GM18511 (cell line): Measurements from ENCODE around the gene H2BK1.

ENCODE experiments used
- ATAC-seq: cut with Tn5 transposase; IDR thresholded peaks from one replicate; pipeline ENCODE4 v1.9.1; 2021; ENCODE audit warnings: mild to moderate bottlenecking, moderate library complexity; ENCODE audit not compliant: unreplicated experiment

The H2BK1 gene

DNA sequence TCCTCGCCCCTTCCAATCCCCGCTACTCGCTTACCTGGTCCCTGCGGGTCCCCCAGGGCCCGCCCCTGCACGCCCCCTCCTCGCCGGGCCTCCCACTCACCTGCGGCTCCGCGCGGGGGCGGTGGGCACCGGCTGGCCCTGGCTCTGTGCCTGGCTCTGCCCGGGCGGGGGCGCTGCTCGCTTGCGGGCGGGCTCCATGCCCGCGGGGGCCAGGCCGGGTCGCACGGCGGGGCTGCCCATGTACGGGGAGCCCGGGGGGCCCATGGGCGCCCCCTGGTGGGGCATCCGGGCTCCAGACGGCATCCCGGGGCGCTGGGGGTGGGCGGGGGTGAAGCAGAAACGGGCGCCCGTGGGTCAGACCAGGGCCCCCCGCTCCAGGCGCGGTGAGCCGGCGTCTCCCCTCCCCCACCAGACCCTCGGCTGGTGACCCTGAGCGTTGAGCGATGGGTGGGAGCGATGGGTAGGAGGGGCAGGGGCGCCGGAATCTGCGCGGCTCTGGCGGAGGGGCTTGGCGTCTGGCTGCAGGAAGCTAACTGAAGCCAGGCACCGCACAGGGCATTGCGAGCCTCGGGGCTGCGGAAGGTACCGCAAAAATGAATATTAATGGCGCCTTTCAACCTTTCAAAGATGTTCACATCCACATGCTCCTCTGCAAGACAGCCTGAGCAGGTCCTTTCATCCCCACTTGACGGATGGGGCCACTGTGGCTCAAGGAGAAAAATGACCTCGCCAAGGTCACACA, 35.2 kb upstream of the H2BK1 start:
- ATAC-seq: peak; percentile 45

DNA sequence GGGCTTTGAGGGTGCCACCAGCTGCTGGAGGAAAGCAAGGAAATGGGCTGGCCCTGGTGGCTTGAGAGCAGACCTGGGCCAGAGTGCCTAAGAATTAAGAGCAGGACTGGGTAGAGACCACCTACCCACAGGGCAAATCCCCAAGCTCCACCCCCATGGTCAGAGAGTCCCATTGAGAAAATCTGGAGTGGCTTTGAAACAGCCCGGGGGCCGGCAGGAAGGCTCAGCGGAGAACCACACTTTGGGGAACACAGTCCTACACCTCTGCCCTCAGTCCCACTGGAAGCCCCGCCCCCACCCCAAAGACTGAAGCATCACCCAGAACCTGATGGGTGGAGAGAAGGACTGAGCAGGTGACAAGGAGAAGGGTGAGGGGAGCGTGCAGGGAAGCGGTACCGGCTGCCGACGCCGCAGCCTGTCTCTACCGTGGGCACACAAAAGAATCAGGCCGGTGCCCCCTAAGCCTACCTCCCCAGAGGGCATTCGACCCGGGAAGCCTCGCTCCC, 34.6 kb upstream of the H2BK1 start:
- ATAC-seq: no peak

GRCh38 chr7:151244196-151244840, 34.0 kb upstream of the H2BK1 start:
- ATAC-seq: no peak

DNA sequence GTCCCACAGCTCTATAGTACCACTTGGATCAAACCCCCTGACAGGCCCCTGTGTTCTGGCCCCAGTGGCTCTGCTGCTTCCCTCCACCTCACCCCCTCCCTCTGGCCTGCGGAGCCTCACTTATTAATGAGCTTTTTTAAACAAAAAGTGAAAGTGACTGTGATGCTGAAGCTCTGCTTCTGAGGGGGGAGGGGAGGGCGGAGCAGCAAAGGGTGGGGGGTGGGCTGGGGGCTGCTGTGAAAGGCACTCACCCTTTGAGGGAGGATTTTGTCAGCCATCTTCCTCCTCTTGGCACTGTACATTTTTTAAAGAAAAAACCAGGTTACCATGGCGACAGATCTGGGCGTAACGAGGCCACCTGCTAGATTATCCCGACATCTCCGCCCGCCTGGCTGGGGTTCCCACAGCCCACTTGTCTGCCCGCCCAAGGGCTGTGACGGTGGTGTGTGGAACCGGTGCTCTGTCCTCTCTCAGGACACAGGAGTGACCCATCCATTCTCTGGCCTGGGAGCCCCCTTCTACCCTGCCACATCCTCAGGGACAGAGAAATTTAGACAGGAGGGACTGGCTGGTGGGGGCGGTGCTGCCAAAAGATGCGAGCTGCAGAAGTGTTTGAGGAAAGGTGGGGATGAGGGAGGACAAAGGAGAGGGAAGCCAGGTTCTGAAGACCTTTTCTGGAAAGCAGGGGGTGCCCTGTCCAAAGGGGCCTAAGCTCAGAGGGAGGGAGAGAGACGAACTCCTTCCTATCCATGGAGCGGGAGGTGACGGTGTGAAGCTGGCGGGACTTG, 33.3 kb upstream of the H2BK1 start:
- peak; percentile 49 for ATAC-seq

GRCh38 chr7:151243045-151243349, 32.7 kb upstream of the H2BK1 start:
- no peak for ATAC-seq

DNA sequence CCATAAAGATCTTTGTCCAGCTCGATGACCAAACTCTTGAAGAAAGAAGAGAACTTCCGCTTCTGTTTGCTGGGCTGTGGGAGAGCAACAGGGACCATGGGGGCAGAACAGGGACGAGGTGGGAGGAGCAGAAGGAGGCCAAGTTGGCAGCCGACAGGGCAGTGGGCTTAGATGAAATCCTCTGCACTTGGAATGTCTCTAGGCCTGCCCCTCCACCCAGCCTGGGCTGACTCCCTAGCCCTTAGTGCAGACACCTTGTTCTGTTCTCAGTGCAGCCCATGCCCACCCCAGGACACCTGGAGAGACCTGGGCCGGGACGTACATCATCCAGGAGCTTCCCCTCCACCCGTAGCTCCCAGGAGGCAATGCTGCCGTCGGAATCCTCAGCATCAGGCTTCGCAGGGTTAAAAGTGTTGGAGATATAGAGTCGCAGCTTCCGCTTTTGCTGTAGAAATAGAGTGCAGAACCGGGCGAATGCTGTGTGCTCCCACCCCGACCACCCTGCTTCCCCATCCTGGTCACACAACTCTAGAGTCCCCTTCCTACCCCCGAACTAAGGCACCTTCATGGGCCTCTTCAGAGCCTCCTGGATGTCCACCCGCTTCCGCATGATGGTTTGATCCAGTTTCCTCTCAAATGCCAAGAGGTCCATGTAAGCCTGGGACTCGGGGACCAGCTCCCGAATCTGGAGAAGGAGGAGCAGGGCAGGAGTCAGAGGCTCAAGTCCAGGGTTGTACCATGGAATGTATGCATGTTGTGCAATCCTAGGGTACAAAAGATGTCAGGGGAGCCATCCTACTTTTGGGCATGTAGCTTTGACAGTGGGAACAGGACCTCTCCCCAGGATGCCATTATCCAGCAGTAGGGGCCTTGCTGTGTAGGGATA, 32.1 kb upstream of the H2BK1 start:
- no peak for ATAC-seq

GRCh38 chr7:151241755-151242096, 31.4 kb upstream of the H2BK1 start:
- no peak for ATAC-seq

- ATAC-seq: no peak
Observed at GRCh38 chr7:151240942-151241754, 30.9 kb upstream of the H2BK1 start.

GRCh38 chr7:151240536-151240935, 30.2 kb upstream of the H2BK1 start:
- no peak for ATAC-seq

GRCh38 chr7:151239837-151240459, 29.7 kb upstream of the H2BK1 start:
- no peak for ATAC-seq

DNA sequence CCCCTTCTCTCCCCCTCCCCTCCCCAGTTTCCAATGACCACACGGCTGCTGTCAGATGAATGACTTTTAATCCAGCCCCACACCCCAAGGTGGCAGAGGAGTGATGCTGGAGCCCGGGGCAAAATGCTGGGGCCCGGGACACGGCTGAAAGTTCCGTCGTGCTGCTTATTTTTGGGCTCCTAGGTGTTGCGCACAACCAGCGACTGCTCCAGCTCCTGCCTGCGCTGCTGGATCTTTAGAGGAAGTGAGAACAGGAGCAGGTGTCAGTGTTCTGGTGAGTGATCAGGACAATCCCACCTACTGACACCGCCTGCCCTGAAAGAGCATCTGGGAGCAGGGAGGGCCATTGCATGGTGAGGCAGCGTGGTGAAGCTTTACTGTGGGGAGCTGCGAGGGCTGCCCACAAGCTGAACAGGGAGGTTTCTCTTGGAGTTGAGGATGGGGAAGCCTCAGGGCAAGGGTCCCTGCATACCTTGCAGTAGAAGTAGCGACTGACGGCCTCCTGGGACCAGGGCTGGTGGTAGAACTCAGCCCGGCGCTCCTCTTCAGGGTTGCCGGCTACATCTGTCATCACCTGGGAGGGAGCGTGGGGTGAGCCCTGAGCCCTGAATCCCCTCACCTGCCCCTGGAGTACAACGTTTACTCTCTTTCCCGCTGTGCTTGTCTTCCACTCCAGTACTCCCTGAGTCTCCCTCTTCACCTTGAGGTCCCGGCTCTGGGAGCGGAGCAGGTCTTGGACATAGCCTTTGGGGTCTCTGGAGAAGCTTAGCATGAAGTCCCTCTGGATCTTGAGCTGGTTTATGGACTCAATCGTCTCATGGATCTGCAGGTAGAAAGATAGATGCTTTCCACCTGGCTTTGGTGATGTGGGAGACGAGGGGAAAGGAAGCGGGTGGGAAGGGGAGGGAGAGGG, 28.9 kb upstream of the H2BK1 start:
- no peak for ATAC-seq

GRCh38 chr7:151238190-151238810, 28.0 kb upstream of the H2BK1 start:
- no peak for ATAC-seq

DNA sequence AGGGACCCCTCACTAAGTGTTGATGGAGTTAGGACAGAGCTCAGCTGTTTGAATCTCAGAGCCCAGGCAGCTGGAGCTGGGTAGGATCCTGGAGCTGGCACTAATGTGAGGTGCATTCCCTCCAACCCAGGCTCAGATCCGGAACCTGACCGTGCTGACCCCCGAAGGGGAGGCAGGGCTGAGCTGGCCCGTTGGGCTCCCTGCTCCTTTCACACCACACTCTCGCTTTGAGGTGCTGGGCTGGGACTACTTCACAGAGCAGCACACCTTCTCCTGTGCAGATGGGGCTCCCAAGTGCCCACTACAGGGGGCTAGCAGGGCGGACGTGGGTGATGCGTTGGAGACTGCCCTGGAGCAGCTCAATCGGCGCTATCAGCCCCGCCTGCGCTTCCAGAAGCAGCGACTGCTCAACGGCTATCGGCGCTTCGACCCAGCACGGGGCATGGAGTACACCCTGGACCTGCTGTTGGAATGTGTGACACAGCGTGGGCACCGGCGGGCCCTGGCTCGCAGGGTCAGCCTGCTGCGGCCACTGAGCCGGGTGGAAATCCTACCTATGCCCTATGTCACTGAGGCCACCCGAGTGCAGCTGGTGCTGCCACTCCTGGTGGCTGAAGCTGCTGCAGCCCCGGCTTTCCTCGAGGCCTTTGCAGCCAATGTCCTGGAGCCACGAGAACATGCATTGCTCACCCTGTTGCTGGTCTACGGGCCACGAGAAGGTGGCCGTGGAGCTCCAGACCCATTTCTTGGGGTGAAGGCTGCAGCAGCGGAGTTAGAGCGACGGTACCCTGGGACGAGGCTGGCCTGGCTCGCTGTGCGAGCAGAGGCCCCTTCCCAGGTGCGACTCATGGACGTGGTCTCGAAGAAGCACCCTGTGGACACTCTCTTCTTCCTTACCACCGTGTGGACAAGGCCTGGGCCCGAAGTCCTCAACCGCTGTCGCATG, 27.2 kb upstream of the H2BK1 start:
- no peak for ATAC-seq

DNA sequence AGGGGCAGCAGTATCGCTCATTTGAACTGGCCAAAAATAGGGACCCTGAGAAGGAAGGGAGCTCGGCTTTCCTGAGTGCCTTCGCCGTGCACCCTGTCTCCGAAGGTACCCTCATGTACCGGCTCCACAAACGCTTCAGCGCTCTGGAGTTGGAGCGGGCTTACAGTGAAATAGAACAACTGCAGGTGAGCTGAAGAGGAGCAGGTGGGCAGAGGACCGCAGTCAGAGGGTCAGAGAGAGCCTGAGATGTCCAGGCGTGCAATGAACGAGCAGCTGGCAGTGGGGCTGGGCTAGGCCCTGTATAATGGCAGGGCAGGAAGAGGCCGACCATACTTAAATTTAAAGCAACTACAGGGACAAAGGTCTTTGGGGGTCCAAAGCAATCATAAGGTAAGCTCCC, 26.1 kb upstream of the H2BK1 start:
- ATAC-seq: no peak

GRCh38 chr7:151235091-151235787, 25.0 kb upstream of the H2BK1 start:
- no peak for ATAC-seq

- no peak for ATAC-seq
Observed at GRCh38 chr7:151233804-151234203, 23.5 kb upstream of the H2BK1 start.
